Esophagus muscularis mucosa (tissue), 2 donors: Measurements from ENCODE around the gene NFKB2.

Source experiments
- EP300 ChIP-seq: sonication (generic); formaldehyde crosslinking; IDR thresholded peaks from one replicate; pipeline ENCODE4 v1.6.1; 2017; ENCODE audit warnings: antibody characterized with exemption
- POLR2A ChIP-seq: fragments of 450-650 bp; IDR thresholded peaks from one replicate; pipeline ENCODE4 v1.6.1; 2017; ENCODE audit warnings: antibody characterized with exemption, moderate library complexity, mild to moderate bottlenecking, low read depth

- TF ChIP-seq POLR2A = no peak
- no peak for TF ChIP-seq EP300
Measured at GRCh38 chr10:102352066-102352715, 43.3 kb upstream of the NFKB2 start.
